GM13977 (cell line): ENCODE results near the gene L1CAM.

Experiments used
- DNase-seq: peaks from one replicate; pipeline ENCODE4 v3.0.0; 2012; ENCODE audit warnings: low spot score
- in situ Hi-C: fragments of 300-500 bp; cut with MboI; formaldehyde crosslinking; loops from one replicate; pipeline ENCODE4 v1.12.0; 2022; ENCODE audit warnings: low sequenced_read_pairs, low pct_unique_long_range_greater_than_20kb, mixed read lengths, inconsistent platforms; ENCODE audit not compliant: unreplicated experiment
- TF ChIP-seq, protein P1 (sequence below): IDR thresholded peaks from 2 replicates; pipeline ENCODE4 v1.5.1; 2012; ENCODE audit warnings: mild to moderate bottlenecking, control low read depth; ENCODE audit not compliant: insufficient read depth; ENCODE audit errors: extremely low read depth, missing control alignments

Gene L1CAM

DNA sequence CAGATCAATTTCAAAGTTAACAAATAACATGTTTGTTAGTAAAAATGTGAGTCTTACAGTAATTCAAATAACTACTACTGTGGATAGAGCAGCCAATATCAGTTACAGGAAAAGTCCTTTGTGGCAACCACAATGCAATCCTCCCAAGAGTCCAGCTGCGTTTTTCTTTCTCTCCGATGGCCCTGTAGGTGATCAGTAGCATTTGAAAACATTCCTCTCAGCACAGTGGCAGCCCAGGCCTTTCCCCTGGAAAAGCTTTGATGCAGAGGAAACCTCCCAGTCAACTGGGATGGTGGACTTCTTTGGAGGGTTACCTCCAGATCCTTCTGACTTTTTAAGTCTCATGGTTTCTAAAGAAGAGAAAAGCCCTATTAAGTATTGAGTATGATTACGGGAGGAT is 37.6 kb downstream of the L1CAM start:
- DNase-seq, result no peak
- TF ChIP-seq, protein P1, sequence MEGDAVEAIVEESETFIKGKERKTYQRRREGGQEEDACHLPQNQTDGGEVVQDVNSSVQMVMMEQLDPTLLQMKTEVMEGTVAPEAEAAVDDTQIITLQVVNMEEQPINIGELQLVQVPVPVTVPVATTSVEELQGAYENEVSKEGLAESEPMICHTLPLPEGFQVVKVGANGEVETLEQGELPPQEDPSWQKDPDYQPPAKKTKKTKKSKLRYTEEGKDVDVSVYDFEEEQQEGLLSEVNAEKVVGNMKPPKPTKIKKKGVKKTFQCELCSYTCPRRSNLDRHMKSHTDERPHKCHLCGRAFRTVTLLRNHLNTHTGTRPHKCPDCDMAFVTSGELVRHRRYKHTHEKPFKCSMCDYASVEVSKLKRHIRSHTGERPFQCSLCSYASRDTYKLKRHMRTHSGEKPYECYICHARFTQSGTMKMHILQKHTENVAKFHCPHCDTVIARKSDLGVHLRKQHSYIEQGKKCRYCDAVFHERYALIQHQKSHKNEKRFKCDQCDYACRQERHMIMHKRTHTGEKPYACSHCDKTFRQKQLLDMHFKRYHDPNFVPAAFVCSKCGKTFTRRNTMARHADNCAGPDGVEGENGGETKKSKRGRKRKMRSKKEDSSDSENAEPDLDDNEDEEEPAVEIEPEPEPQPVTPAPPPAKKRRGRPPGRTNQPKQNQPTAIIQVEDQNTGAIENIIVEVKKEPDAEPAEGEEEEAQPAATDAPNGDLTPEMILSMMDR, result no peak
- in situ Hi-C loops, result no loop called here

DNA sequence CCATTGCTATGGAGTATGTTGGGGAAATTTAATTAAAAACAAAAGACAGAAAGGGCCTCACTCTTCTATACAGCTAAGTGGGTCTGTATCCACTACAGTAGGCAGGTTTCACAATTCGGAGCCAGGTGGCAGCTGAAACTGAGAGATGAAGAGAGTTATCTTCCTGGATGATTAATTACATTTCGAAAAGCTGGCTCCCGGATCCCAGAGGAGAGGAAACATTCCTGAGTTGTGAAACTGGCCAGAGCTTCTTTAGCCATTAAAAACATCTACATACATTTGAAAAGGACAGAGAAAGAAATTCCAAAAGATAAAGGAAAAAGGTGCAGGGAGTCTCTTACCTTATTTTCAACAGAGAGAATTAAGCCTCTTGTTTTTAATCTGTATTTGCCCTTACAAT is 40.1 kb downstream of the L1CAM start:
- in situ Hi-C loops, result no loop called here
- TF ChIP-seq, protein P1, result no peak
- no peak for DNase-seq

DNA sequence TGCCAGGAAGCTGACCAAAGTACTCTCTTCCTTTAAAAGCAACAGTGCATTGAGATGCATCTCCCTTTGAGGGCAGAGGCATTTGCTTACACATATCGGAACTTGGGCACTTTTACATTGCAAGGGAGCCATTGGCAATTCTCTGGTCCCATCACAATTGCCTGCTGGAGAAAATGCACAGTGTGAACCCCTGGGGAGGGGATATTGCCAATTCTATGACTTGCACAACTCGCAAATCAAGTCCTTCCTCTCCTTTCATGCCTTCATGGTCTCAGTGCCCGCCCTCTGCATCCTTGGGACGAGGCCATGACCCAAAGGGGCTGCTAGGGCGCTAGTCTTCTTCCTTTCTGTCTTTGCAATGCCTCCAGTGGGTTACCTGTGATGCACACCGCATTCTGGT is 40.8 kb downstream of the L1CAM start:
- TF ChIP-seq, protein P1, result no peak
- in situ Hi-C loops, result no loop called here
- DNase-seq, result no peak

DNA sequence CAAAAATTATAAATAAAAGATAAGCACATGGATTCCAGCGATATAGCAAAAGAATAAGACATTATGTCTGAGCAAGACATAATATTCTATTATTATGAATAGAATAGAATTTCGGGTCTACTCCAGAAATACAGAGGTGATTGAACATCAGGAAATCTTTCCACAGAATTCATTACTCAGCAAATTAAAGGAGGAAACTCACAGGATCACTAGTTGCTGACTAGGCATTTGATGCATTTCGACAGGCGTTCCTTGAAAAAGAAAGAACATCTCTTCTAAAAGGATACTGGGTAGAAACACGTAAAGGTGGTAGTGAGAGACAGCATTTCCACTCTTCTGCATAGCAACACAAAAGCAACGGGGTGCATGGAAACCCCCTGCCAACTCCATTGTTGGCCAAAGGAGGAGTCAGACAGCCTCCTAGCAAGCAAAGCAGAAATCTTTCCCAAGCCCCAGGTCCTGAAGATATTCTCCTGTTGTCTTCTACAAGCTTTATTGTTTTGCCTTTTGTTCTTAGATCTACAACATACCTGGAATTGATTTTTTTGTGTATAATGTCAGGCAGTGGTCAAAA is 41.4 kb downstream of the L1CAM start:
- in situ Hi-C loops, result no loop called here
- no peak for DNase-seq
- TF ChIP-seq, protein P1, result no peak

DNA sequence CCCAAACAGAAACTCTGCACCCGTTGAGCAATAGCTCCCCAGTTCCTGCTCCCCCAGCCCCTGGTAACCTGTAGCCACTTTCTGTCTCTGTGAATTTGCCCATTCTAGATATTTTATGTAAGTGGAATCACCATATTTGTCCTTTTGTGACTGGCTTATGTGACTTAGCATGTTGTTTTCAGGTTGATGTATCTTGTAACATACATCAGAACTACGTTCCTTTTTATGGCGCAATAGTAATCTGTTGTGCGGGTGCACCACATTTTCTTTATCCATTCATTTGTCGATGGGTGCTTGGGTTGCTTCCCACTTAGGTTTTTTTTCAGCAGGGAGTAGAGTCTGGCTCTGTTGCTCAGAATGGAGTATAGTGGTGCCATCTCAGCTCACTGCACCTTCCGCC is 49.1 kb downstream of the L1CAM start:
- no peak for DNase-seq
- TF ChIP-seq, protein P1, result no peak
- in situ Hi-C loops, result no loop called here

DNA sequence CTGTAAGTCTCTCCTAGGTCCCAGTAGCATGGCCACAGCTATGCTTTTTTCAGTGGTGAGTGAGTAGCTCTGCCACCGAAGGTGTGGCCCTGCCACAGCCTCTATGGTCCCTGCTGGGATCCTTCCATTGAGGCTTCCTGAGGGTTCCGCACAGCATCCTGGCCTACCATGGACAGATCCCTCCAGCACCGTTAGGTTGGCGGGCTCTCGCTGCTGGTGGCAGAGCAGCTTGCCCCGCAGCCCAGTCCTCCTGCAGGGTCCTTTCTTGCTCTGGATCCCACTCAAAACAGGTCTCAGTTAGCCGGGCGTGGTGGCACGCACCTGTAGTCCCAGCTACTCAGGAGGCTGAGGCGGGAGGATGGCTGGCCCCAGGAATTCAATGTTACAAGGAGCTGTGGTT is 53.2 kb downstream of the L1CAM start:
- DNase-seq, result no peak
- TF ChIP-seq, protein P1, result no peak
- in situ Hi-C loops, result no loop called here
